ENCODE data around the gene SYT2. TPM values are rescaled to one million over a fixed set of nuclear protein-coding genes. Genes with fewer than 3 reads are reported as not detected.

SYT2 gene
- total RNA-seq, 1 experiment from 2014 or later: not detected

DNA sequence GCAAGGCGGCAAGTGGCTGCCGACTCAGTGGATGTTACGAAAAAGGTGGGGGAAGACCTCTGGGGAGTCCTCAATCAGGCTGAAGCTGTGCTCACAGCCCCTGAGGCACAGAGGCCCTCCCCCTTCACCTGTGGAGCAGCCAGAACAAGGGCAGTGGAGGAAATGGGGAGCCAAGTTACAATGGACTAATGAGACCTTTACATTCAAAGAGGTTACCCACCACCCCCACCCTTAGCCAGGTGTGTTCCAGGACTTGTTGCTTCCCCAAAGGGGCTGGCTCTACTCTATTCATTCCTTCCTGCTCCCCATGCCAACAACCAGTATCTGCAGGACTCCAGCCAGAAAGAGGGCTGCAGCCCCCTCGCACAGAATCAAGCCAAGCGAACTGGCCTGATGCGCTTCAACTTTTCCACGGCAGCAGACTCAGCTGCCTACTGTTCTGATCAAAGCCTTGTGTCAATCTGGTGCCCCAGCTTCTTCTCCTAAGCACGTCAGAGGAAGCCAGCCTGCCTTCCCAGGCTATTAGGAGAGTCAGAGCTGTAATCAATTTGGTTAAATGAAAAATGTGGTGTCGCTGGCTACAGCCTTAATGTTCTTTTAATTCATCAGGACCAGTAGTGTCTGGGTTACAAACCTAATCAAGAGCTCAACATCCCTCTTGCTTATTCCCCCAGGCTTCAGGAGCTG, 1.8 kb upstream of the SYT2 start:
- no peak overlapping the region for H3K4me3 ChIP-seq (ENCODE audit: low read length)
- H3F3A ChIP-seq (ENCODE audit: low read length, unreplicated experiment): no peaks in the 10 kb centered on the region
- no TSS peak for BruUV-seq (replicated peaks)
- H3K27ac ChIP-seq (ENCODE audit: low read length): no peak overlapping the region
- no peaks in the 10 kb centered on the region for H3K36me3 ChIP-seq (ENCODE audit: low read depth, low read length)
- POLR2A ChIA-PET (ENCODE audit: unreplicated experiment): no interaction called here
- CTCF ChIA-PET: no interaction called here
- H3K9ac ChIP-seq (ENCODE audit: low read length): no peak overlapping the region
- no peak overlapping the region for H2AFZ ChIP-seq (ENCODE audit: low read length)
- intact Hi-C loops (cut with micrococcal nuclease): no loop called here
- H3K4me1 ChIP-seq (ENCODE audit: insufficient read depth, low read length): peaks cover 13% of the 10 kb centered on the region
- H4K20me1 ChIP-seq (ENCODE audit: low read length): no peaks in the 10 kb centered on the region
- TF ChIP-seq EZH2phosphoT487 (IDR thresholded peaks at IDR 0.05; ENCODE audit: borderline replicate concordance, low read length) (no peak), CTCF (conservative IDR thresholded peaks at IDR 0.05; ENCODE audit: low read depth, low read length) (no peak), EZH2 (IDR thresholded peaks at IDR 0.05; ENCODE audit: low read length, unreplicated experiment) (no peak)
- no peak for ATAC-seq
- no peaks in the 10 kb centered on the region for H3K9me3 ChIP-seq (ENCODE audit: low read length)
- H3K27me3 ChIP-seq (ENCODE audit: low read length): peaks cover 26% of the 10 kb centered on the region
- DNase-seq: no peak
- H3K4me2 ChIP-seq (ENCODE audit: low read length): no peak overlapping the region
- no peaks in the 10 kb centered on the region for H3K9me2 ChIP-seq (replicated peaks; ENCODE audit: low read length)
- no peaks in the 10 kb centered on the region for H3K79me2 ChIP-seq (ENCODE audit: low read length)

- H3K4me2 ChIP-seq (ENCODE audit: low read length): no peak overlapping the region
- DNase-seq: no peak
- H3F3A ChIP-seq (ENCODE audit: low read length, unreplicated experiment): no peaks in the 10 kb centered on the region
- BruUV-seq (replicated peaks): no TSS peak
- intact Hi-C loops (cut with micrococcal nuclease): no loop called here
- H2AFZ ChIP-seq (ENCODE audit: low read length): no peak overlapping the region
- no peak overlapping the region for H3K27ac ChIP-seq (ENCODE audit: low read length)
- no peak overlapping the region for H3K9ac ChIP-seq (ENCODE audit: low read length)
- no peaks in the 10 kb centered on the region for H3K36me3 ChIP-seq (ENCODE audit: low read depth, low read length)
- H3K9me2 ChIP-seq (replicated peaks; ENCODE audit: low read length): no peaks in the 10 kb centered on the region
- ChIA-PET CTCF (no interaction called here), POLR2A (ENCODE audit: unreplicated experiment) (no interaction called here)
- H3K9me3 ChIP-seq (ENCODE audit: low read length): no peaks in the 10 kb centered on the region
- peaks cover 37% of the 10 kb centered on the region for H3K27me3 ChIP-seq (ENCODE audit: low read length)
- H3K4me3 ChIP-seq (ENCODE audit: low read length): no peak overlapping the region
- ATAC-seq: no peak
- peaks cover 13% of the 10 kb centered on the region for H3K4me1 ChIP-seq (ENCODE audit: insufficient read depth, low read length)
- no peaks in the 10 kb centered on the region for H3K79me2 ChIP-seq (ENCODE audit: low read length)
- no peak for TF ChIP-seq CTCF (conservative IDR thresholded peaks at IDR 0.05; ENCODE audit: low read depth, low read length)
- no peak for TF ChIP-seq EZH2 (IDR thresholded peaks at IDR 0.05; ENCODE audit: low read length, unreplicated experiment)
- no peak for TF ChIP-seq EZH2phosphoT487 (IDR thresholded peaks at IDR 0.05; ENCODE audit: borderline replicate concordance, low read length)
- H4K20me1 ChIP-seq (ENCODE audit: low read length): no peaks in the 10 kb centered on the region
These were observed 795 bp downstream of the SYT2 start for GRCh38 chr1:202709276-202710041.

Data from PC-3 (cell line).